Mesendoderm (in vitro differentiated cells): ENCODE results near the gene CDH7.

Experiments
- DNase-seq: peaks from one replicate; pipeline ENCODE4 v3.0.0; 2013
- H2AK5ac ChIP-seq: 2 replicates; pipeline ENCODE4 v1.6.1; 2013; ENCODE audit warnings: low read length, inconsistent platforms
- H2BK120ac ChIP-seq: 2 replicates; pipeline ENCODE4 v1.6.1; 2013; ENCODE audit warnings: low read depth, mild to moderate bottlenecking, low read length, moderate library complexity, mixed read lengths
- H2BK15ac ChIP-seq: replicated peaks from 2 replicates; pipeline ENCODE4 v1.6.1; 2013; ENCODE audit warnings: low read depth, mild to moderate bottlenecking, moderate library complexity
- H2BK5ac ChIP-seq: 2 replicates; pipeline ENCODE4 v1.6.1; 2013; ENCODE audit warnings: low read length, inconsistent platforms
- H3K18ac ChIP-seq: 2 replicates; pipeline ENCODE4 v1.6.1; 2013; ENCODE audit warnings: mild to moderate bottlenecking, low read length, mixed read lengths
- H3K23ac ChIP-seq: one replicate; pipeline ENCODE4 v1.6.1; 2013; ENCODE audit warnings: low read length
- H3K27ac ChIP-seq: 2 replicates; pipeline ENCODE4 v1.5.1; 2013; ENCODE audit warnings: low read depth, mild to moderate bottlenecking, inconsistent platforms, low read length, moderate library complexity
- H3K27me3 ChIP-seq: 2 replicates; pipeline ENCODE4 v1.6.1; 2013; ENCODE audit warnings: low read length, control low read depth, mild to moderate bottlenecking, inconsistent platforms; ENCODE audit not compliant: insufficient read depth, poor library complexity
- H3K36me3 ChIP-seq: 2 replicates; pipeline ENCODE4 v1.6.1; 2013; ENCODE audit warnings: low read length, inconsistent platforms; ENCODE audit not compliant: control insufficient read depth, insufficient read depth
- H3K4ac ChIP-seq: one replicate; pipeline ENCODE4 v1.6.1; 2013; ENCODE audit warnings: low read depth, mild to moderate bottlenecking, low read length, moderate library complexity
- H3K4me1 ChIP-seq: 2 replicates; pipeline ENCODE4 v1.6.1; 2013; ENCODE audit warnings: low read depth, low read length, inconsistent platforms; ENCODE audit not compliant: control insufficient read depth
- H3K4me2 ChIP-seq: 2 replicates; pipeline ENCODE4 v1.6.1; 2013; ENCODE audit warnings: low read length
- H3K4me3 ChIP-seq: 2 replicates; pipeline ENCODE4 v1.5.1; 2013; ENCODE audit warnings: mild to moderate bottlenecking, low read length
- H3K56ac ChIP-seq: one replicate; pipeline ENCODE4 v1.6.1; 2013; ENCODE audit warnings: low read length
- H3K79me1 ChIP-seq: 2 replicates; pipeline ENCODE4 v1.6.1; 2013; ENCODE audit warnings: low read length, inconsistent platforms
- H3K79me2 ChIP-seq: 2 replicates; pipeline ENCODE4 v1.6.1; 2013; ENCODE audit warnings: mild to moderate bottlenecking, low read length; ENCODE audit not compliant: control insufficient read depth, insufficient read depth
- H3K9ac ChIP-seq: 2 replicates; pipeline ENCODE4 v1.6.1; 2013; ENCODE audit warnings: low read length, inconsistent platforms
- H4K5ac ChIP-seq: one replicate; pipeline ENCODE4 v1.6.1; 2013; ENCODE audit warnings: low read length
- H4K8ac ChIP-seq: one replicate; pipeline ENCODE4 v1.6.1; 2013; ENCODE audit warnings: low read depth, mild to moderate bottlenecking, control low read depth, low read length, moderate library complexity
- WGBS: extraction: QIAGEN DNeasy Blood & Tissue Kit; methylation state at CpG from one replicate; pipeline ENCODE4 v1.1.7; 2013; ENCODE audit warnings: low lambda C conversion rate, missing lambda C conversion rate; ENCODE audit not compliant: insufficient coverage; ENCODE audit errors: extremely low coverage; 5-methylcytosine and 5-hydroxymethylcytosine counted together

The CDH7 gene

DNA sequence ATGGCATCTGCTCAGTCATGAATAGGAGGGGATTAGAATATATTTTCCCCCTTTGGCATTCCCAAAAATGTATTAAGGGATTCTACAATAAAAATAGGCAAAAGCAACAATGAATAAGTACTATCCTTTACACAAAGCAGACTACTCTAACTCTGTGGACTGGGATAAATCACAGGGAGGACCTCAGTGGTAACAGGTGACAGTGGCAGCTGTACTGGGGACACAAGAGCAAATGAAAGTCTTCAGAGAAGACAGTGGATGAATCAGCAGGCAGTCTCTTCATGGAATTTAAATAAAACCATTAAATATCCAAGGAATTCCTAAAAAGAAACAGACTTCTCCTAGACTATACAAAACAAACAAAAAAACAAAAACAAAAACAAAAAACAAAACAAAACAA is 4.8 kb downstream of the CDH7 start:
- no peak overlapping the region for H3K18ac ChIP-seq
- no peak overlapping the region for H3K9ac ChIP-seq
- H2BK5ac ChIP-seq, result no peak overlapping the region
- H4K8ac ChIP-seq, result no peak overlapping the region
- no peak overlapping the region for H2AK5ac ChIP-seq
- H3K79me1 ChIP-seq, result no peaks in the 10 kb centered on the region
- H3K27me3 ChIP-seq, result peaks cover 5% of the 10 kb centered on the region
- no peaks in the 10 kb centered on the region for H3K4me1 ChIP-seq
- no peak overlapping the region for H4K5ac ChIP-seq
- no peak overlapping the region for H3K4ac ChIP-seq
- no peak overlapping the region for H2BK15ac ChIP-seq
- H3K4me2 ChIP-seq, result no peak overlapping the region
- H2BK120ac ChIP-seq, result no peak overlapping the region
- no peaks in the 10 kb centered on the region for H3K79me2 ChIP-seq
- no peak overlapping the region for H3K56ac ChIP-seq
- H3K23ac ChIP-seq, result no peak overlapping the region
- DNase-seq, result no peak
- H3K36me3 ChIP-seq, result no peaks in the 10 kb centered on the region
- H3K4me3 ChIP-seq, result no peak overlapping the region
- no peak overlapping the region for H3K27ac ChIP-seq

DNA sequence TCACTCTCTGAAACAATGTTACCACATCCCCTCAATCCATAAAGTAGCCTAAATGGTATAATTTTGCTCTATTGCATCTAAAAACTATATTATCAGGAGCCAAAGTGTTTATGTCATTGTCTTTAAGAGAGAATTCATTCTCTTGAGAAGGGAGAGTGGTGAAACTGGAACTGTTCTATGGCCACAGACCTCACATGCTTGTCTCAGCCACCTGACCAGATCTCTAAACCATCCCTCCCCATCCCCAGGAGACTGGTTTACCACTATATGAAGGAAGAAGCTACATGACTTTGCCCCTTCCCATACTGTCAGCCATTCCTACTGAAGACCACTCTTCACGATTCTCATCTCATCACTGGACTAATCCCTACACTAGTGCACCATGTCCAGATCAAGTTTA is 9.6 kb downstream of the CDH7 start:
- Histone ChIP-seq H3K36me3 (no peaks in the 10 kb centered on the region), H3K27ac (no peak overlapping the region), H3K56ac (no peak overlapping the region), H3K9ac (no peak overlapping the region), H2BK5ac (no peak overlapping the region), H2BK120ac (no peak overlapping the region), H4K5ac (no peak overlapping the region), H2BK15ac (no peak overlapping the region), H3K4me3 (no peak overlapping the region), H3K4ac (no peak overlapping the region), H3K27me3 (no peaks in the 10 kb centered on the region), H4K8ac (no peak overlapping the region), H3K4me2 (no peak overlapping the region), H3K23ac (no peak overlapping the region), H3K18ac (no peak overlapping the region), H3K79me1 (no peaks in the 10 kb centered on the region), H3K4me1 (no peaks in the 10 kb centered on the region), H3K79me2 (no peaks in the 10 kb centered on the region), H2AK5ac (no peak overlapping the region)
- no peak for DNase-seq
- no CpG with 5 or more reads among the region's 1 CpG for whole genome bisulfite sequencing

DNA sequence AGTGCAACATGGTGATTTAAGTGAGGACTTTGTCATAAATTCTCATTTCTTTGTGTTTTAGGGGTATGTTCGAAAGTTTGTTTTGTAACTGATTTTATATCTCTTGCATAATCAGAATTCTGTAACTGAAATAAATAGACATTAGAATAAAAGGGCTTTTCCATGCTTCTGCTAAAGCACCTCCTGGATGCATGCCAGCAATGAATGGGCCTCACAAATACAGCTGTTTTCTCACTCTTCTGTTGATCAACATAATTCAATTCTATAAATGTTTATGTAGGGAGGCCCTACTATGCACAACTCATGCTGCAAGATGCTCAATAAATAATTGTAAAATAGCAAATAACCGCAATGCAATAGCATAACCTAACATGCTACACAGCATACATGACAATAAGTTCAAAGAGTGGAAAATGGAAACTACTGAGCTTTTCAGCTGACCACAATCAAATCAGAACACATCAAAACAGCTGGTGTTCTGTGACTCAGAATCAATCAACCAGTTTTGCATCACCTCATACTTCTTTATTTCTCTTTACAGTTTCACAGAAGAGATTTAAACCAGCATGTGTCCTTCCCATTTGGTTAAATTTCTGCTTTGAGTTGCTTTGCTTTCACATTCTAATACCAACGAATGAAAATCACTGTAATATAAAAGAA is 11.0 kb downstream of the CDH7 start:
- H3K27me3 ChIP-seq, result no peaks in the 10 kb centered on the region
- no peak overlapping the region for H3K4ac ChIP-seq
- H2BK5ac ChIP-seq, result no peak overlapping the region
- no peaks in the 10 kb centered on the region for H3K36me3 ChIP-seq
- no peak overlapping the region for H4K5ac ChIP-seq
- H3K9ac ChIP-seq, result no peak overlapping the region
- no peak overlapping the region for H3K4me2 ChIP-seq
- no CpG with 5 or more reads among the region's 3 CpGs for WGBS
- no peak overlapping the region for H3K18ac ChIP-seq
- no peak overlapping the region for H4K8ac ChIP-seq
- no peak overlapping the region for H3K27ac ChIP-seq
- no peaks in the 10 kb centered on the region for H3K79me2 ChIP-seq
- H3K23ac ChIP-seq, result no peak overlapping the region
- H2BK15ac ChIP-seq, result no peak overlapping the region
- H3K79me1 ChIP-seq, result no peaks in the 10 kb centered on the region
- no peak overlapping the region for H3K56ac ChIP-seq
- H2BK120ac ChIP-seq, result no peak overlapping the region
- no peak overlapping the region for H2AK5ac ChIP-seq
- DNase-seq, result no peak
- H3K4me1 ChIP-seq, result no peaks in the 10 kb centered on the region
- no peak overlapping the region for H3K4me3 ChIP-seq

DNA sequence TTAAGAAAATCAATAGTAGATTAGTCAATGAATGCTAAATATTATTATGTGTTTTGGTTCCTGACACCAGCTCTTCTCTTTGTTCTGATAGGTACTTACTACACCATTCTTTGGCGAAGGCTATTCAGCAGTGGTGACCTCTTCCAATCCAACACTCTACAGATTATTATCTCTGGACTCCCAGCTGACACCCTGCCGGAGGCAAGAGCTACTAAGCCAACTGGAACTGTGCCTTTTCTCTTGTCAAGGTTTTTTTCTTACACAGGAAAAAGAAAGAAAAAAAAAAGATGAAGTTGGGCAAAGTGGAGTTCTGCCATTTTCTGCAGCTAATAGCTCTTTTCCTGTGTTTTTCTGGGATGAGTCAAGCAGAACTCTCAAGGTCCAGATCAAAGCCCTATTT is 11.7 kb downstream of the CDH7 start:
- Histone ChIP-seq H2BK5ac (no peak overlapping the region), H3K27me3 (no peaks in the 10 kb centered on the region), H3K4me1 (no peaks in the 10 kb centered on the region), H3K79me2 (no peaks in the 10 kb centered on the region), H3K4me2 (no peak overlapping the region), H4K8ac (no peak overlapping the region), H4K5ac (no peak overlapping the region), H2BK15ac (no peak overlapping the region), H2BK120ac (no peak overlapping the region), H3K4ac (no peak overlapping the region), H2AK5ac (no peak overlapping the region), H3K79me1 (no peaks in the 10 kb centered on the region), H3K9ac (no peak overlapping the region), H3K56ac (no peak overlapping the region), H3K18ac (no peak overlapping the region), H3K27ac (no peak overlapping the region), H3K23ac (no peak overlapping the region), H3K36me3 (no peaks in the 10 kb centered on the region), H3K4me3 (no peak overlapping the region)
- WGBS, result no CpG with 5 or more reads among the region's 2 CpGs
- DNase-seq, result no peak

DNA sequence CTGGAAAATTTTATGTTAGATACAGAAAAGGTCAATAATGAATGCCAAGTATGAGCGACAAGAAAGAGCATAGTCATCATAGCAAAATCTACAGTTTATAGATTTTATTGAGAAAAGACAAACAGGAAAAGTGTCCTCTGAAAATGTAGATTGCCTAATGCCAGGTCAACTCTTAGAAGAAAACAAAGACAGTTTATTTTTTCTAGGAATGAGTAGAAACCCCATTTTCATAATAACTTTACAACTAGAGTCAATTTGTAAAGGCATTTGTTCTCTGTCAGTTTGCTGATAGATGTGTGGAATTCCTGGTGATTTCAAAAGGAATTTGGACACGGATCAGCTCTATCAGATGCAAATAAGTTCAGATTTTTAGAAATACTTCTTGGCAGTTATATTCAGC is 16.6 kb downstream of the CDH7 start:
- no peak overlapping the region for H2BK120ac ChIP-seq
- no peak overlapping the region for H2BK5ac ChIP-seq
- H3K79me2 ChIP-seq, result no peaks in the 10 kb centered on the region
- H2BK15ac ChIP-seq, result no peak overlapping the region
- no peak overlapping the region for H3K23ac ChIP-seq
- DNase-seq, result no peak
- no peak overlapping the region for H3K4me2 ChIP-seq
- no peak overlapping the region for H3K27ac ChIP-seq
- no peaks in the 10 kb centered on the region for H3K4me1 ChIP-seq
- H3K79me1 ChIP-seq, result no peaks in the 10 kb centered on the region
- WGBS, result no CpG with 5 or more reads among the region's 2 CpGs
- H4K8ac ChIP-seq, result no peak overlapping the region
- no peak overlapping the region for H2AK5ac ChIP-seq
- H3K56ac ChIP-seq, result no peak overlapping the region
- H4K5ac ChIP-seq, result no peak overlapping the region
- H3K9ac ChIP-seq, result no peak overlapping the region
- no peak overlapping the region for H3K18ac ChIP-seq
- H3K27me3 ChIP-seq, result no peaks in the 10 kb centered on the region
- H3K36me3 ChIP-seq, result no peaks in the 10 kb centered on the region
- no peak overlapping the region for H3K4me3 ChIP-seq
- no peak overlapping the region for H3K4ac ChIP-seq

DNA sequence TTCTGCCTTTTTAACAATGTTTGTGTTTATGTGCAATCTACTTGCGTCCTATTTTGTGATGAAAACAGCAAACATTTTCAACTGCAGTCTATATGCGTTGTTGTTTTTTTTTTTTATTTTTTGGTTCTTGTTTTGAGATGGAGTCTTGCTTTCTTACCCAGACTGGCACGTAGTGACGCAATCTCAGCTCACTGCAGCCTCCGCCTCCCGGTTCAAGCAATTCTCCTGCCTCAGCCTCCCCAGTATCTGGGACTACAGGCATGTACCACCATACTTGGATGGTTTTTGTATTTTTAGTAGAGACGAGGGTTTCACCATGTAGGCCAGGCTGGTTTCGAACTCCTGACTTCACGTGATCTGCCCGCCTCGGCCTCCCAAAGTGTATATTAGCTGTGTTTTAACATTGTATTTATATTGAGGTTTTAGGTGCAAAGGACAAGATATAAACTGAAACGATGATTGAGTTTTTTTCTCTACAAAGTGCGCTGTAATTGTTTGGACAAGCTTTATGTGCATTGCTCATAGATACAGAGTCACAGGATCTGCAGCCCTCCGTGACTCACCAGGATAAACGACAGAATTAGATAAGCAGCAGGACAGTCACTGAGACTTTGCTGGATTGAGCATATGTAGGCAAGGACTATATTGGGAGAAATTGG is 17.4 kb downstream of the CDH7 start:
- H3K79me2 ChIP-seq, result no peaks in the 10 kb centered on the region
- H3K27ac ChIP-seq, result no peak overlapping the region
- H3K4me3 ChIP-seq, result no peak overlapping the region
- H3K36me3 ChIP-seq, result no peaks in the 10 kb centered on the region
- H3K4me2 ChIP-seq, result no peak overlapping the region
- H3K23ac ChIP-seq, result no peak overlapping the region
- H2AK5ac ChIP-seq, result no peak overlapping the region
- no peak overlapping the region for H2BK120ac ChIP-seq
- no peak overlapping the region for H3K56ac ChIP-seq
- no peak overlapping the region for H4K8ac ChIP-seq
- no peaks in the 10 kb centered on the region for H3K4me1 ChIP-seq
- WGBS, result no CpG with 5 or more reads among the region's 15 CpGs
- H3K4ac ChIP-seq, result no peak overlapping the region
- no peak overlapping the region for H3K9ac ChIP-seq
- DNase-seq, result no peak
- H3K27me3 ChIP-seq, result no peaks in the 10 kb centered on the region
- no peaks in the 10 kb centered on the region for H3K79me1 ChIP-seq
- H4K5ac ChIP-seq, result no peak overlapping the region
- no peak overlapping the region for H3K18ac ChIP-seq
- no peak overlapping the region for H2BK5ac ChIP-seq
- H2BK15ac ChIP-seq, result no peak overlapping the region
